ENCODE results near the gene REEP1.

The REEP1 gene

DNA sequence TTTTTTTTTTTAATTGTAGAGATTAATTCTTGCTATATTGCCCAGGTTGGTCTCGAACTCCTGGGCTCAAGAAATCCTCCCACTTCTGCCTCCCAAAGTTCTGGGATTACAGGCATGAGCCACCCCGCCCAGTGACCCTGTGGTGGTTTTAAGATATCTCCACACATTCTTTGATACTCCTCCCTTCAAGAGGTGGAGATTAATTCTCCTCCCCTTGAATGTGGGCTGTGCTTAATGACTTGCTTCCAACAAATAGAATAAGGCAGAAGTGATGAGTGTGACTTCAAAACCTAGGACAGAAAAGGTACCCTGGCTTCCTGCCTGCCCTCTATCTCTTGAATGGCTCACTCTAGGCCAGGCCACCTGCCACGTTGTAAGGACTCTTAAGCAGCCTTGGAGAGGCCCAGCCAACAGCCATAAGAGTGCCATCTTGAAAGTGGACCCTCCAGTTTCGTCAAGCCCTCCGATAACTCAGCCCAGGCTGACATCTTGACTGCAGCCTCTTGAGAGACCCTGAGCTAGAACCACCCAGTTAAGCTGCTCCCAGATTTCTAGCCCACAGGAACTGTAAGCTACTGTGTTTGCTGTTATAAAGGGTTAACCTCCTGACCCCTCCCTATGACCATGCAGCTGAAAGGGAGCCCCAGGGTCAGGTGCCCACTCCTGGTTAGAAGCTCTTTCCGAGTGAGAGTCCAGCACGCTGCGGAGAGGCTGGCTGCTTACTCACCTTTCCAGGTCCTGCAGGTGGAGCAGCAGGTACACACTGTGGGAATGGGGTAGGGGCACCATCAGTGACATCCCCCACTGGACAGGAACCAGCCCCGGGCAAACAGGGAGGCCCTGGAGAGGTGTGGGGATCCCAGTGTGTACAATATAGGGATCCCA, 110.5 kb downstream of the REEP1 start:
- H3K36me3 ChIP-seq (ENCODE audit: insufficient read depth, low read length): no peaks in the 10 kb centered on the region
- no peak overlapping the region for H3K4me3 ChIP-seq (ENCODE audit: low read length)
- H3K9me3 ChIP-seq (replicated peaks; ENCODE audit: low read length): no peaks in the 10 kb centered on the region
- no peak overlapping the region for H3K9ac ChIP-seq (ENCODE audit: low read depth, low read length)
- peaks cover 22% of the 10 kb centered on the region for H3K27me3 ChIP-seq (ENCODE audit: control insufficient read depth, insufficient read depth, low read length)
- H3K4me2 ChIP-seq (ENCODE audit: low read length): no peak overlapping the region
- H3K4me1 ChIP-seq (ENCODE audit: control insufficient read depth, insufficient read depth, low read length): peaks cover 22% of the 10 kb centered on the region

DNA sequence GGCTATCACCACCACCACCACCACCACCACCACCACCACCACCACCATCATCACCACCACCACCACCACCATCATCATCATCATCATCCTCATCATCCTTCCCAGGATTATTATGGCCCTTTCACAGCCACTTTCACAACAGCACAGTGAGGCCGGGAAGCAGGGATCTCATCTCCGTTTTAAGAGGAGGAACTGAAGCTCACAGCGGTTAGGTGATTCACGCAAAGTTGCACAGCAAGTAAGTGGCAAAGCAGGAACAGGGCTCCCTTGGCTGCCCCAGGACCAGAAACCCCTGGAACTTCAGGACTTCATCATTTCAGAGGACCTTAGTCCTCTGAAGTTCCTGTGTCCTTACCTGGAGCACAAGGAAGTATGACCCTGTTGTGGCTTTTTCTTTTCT, 111.4 kb downstream of the REEP1 start:
- H3K9ac ChIP-seq (ENCODE audit: low read depth, low read length): no peak overlapping the region
- peaks cover 22% of the 10 kb centered on the region for H3K4me1 ChIP-seq (ENCODE audit: control insufficient read depth, insufficient read depth, low read length)
- H3K9me3 ChIP-seq (replicated peaks; ENCODE audit: low read length): no peaks in the 10 kb centered on the region
- H3K4me3 ChIP-seq (ENCODE audit: low read length): no peak overlapping the region
- peaks cover 19% of the 10 kb centered on the region for H3K27me3 ChIP-seq (ENCODE audit: control insufficient read depth, insufficient read depth, low read length)
- H3K36me3 ChIP-seq (ENCODE audit: insufficient read depth, low read length): no peaks in the 10 kb centered on the region
- no peak overlapping the region for H3K4me2 ChIP-seq (ENCODE audit: low read length)

DNA sequence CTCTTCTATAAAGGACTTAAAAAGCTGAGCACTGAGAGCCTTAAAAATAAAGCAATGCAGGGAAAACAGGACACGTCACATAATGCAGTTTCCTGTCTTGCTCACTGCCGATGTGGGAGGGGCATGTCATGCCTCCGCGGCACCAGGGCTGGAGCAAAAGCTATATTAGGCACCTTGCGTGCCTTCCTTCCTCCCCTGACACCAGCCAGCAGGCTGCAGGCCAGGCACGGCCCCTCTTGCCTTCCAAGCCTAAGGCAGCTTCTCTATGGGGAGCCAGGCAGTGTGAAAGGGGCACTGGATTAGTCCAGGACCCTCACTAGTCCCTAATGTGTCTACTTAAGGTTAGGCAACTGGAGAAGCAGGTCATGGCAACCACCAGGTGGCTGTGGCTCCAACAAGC, 111.8 kb downstream of the REEP1 start:
- Histone ChIP-seq H3K4me1 (ENCODE audit: control insufficient read depth, insufficient read depth, low read length) (peaks cover 22% of the 10 kb centered on the region), H3K4me2 (ENCODE audit: low read length) (peak overlapping the region; percentile 59)

DNA sequence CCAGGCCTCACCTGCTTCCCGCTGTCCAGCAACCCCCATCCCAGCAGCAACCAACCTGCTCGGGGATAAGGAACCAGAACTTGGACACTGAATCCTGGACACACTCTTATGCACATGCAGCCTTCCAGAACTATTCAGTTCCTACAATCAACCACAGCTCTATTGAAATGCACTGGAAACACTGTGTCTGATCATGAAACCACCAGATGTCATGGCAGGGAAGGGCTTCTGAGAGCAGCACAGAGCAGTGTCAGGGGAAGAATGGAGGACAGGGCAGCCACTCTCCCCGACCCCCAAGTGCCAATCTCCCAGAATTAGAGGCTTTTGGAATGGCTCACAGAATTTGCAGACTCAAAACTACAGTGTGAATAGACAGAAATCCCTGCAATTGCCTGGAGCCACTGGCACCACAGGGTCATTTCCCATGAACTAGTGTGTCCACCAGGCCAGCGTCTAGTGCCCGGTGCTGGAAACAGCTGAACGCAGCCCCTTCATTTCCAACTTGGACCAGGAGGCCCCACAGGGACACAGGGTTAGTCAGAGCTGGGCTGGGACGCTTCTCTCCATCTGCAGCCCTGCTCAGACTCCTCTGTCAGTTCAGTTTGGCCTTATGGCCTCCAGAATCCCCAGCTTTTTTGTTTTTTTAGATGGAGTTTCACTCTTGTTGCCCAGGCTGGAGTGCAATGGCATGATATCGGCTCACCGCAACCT, 112.6 kb downstream of the REEP1 start:
- H3K4me1 ChIP-seq (ENCODE audit: control insufficient read depth, insufficient read depth, low read length): peaks cover 22% of the 10 kb centered on the region
- peaks cover 6% of the 10 kb centered on the region for H3K27me3 ChIP-seq (ENCODE audit: control insufficient read depth, insufficient read depth, low read length)
- no peak overlapping the region for H3K4me3 ChIP-seq (ENCODE audit: low read length)
- H3K4me2 ChIP-seq (ENCODE audit: low read length): peak overlapping the region; percentile 39
- no peaks in the 10 kb centered on the region for H3K36me3 ChIP-seq (ENCODE audit: insufficient read depth, low read length)
- no peaks in the 10 kb centered on the region for H3K9me3 ChIP-seq (replicated peaks; ENCODE audit: low read length)
- no peak overlapping the region for H3K9ac ChIP-seq (ENCODE audit: low read depth, low read length)

More for the DNA sequence above, 111.8 kb downstream of the REEP1 start:
- H3K9me3 ChIP-seq (replicated peaks; ENCODE audit: low read length): no peaks in the 10 kb centered on the region
- H3K4me3 ChIP-seq (ENCODE audit: low read length): no peak overlapping the region
- peaks cover 14% of the 10 kb centered on the region for H3K27me3 ChIP-seq (ENCODE audit: control insufficient read depth, insufficient read depth, low read length)
- H3K36me3 ChIP-seq (ENCODE audit: insufficient read depth, low read length): no peaks in the 10 kb centered on the region
- no peak overlapping the region for H3K9ac ChIP-seq (ENCODE audit: low read depth, low read length)

DNA sequence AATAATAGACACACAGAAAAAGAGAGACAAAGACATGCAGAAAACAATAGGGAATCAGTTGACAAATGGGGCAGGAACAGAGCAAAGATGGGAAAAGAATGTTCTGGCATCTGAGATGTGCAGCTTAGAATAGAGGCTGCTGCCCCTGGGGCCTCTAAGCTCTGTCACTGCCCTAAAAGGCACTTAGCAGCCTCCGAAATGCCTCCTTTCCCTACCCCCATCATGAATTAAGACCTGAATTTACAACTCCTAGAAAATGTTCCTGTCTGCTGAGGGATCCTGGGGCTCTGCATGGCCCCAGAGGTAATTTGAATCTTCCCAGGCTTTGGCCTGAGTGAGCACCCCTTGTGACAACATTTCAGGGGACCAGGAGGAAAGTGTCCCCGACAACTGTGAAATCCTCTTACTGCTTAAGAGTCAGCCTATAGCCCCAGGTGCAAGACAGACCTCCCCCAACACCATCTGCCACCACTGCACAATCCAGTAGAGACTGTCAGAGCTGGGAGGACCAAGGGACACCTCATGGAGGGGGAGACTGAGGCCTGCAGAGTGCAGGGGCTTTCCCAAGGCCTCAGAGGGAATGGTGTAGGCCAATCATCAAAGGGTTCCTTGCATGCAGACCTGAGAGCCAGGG, 113.4 kb downstream of the REEP1 start:
- Histone ChIP-seq H3K9ac (ENCODE audit: low read depth, low read length) (no peak overlapping the region), H3K9me3 (replicated peaks; ENCODE audit: low read length) (no peaks in the 10 kb centered on the region), H3K4me2 (ENCODE audit: low read length) (no peak overlapping the region), H3K27me3 (ENCODE audit: control insufficient read depth, insufficient read depth, low read length) (peaks cover 6% of the 10 kb centered on the region), H3K4me1 (ENCODE audit: control insufficient read depth, insufficient read depth, low read length) (peaks cover 22% of the 10 kb centered on the region), H3K4me3 (ENCODE audit: low read length) (no peak overlapping the region), H3K36me3 (ENCODE audit: insufficient read depth, low read length) (no peaks in the 10 kb centered on the region)

DNA sequence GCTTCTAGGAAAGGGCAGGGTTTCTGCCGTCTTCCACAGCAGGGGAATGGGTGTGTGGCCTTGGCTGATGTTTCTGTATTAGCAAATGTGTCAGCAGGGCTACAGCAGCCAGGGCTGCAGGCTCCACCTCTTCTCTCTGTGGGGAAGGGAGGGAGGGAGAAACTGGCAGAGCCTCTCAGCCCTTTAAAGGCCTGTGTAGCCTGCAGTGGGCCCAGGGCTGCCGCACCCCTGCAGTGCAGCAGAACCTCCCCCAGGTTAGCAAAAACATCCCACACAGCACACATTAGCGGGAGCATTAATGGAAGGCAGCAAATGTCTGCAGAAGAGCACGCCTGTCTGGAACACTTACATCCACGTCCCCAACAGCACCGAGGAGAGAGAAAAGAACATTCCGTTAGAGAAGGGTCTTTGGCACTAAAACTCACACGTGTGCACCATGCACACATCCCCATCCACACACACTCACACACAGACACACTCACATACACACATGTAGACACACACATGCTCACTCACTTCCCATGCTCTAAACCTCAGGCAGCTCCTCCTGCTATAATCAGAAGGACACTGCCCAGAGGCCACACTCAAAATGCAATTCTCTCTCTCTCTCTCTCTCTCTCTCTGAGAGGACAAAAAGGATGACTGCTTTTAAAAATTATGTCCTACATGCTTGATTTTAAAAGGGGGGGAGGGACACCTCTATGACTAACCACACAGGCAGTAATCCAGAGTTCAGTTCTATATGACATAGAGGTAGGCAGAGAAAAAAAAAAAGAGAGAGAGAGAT, 114.1 kb downstream of the REEP1 start:
- Histone ChIP-seq H3K4me2 (ENCODE audit: low read length) (peak overlapping the region; percentile 65), H3K36me3 (ENCODE audit: insufficient read depth, low read length) (no peaks in the 10 kb centered on the region), H3K27me3 (ENCODE audit: control insufficient read depth, insufficient read depth, low read length) (peaks cover 6% of the 10 kb centered on the region), H3K4me3 (ENCODE audit: low read length) (no peak overlapping the region), H3K9ac (ENCODE audit: low read depth, low read length) (no peak overlapping the region), H3K9me3 (replicated peaks; ENCODE audit: low read length) (no peaks in the 10 kb centered on the region), H3K4me1 (ENCODE audit: control insufficient read depth, insufficient read depth, low read length) (peaks cover 22% of the 10 kb centered on the region)

DNA sequence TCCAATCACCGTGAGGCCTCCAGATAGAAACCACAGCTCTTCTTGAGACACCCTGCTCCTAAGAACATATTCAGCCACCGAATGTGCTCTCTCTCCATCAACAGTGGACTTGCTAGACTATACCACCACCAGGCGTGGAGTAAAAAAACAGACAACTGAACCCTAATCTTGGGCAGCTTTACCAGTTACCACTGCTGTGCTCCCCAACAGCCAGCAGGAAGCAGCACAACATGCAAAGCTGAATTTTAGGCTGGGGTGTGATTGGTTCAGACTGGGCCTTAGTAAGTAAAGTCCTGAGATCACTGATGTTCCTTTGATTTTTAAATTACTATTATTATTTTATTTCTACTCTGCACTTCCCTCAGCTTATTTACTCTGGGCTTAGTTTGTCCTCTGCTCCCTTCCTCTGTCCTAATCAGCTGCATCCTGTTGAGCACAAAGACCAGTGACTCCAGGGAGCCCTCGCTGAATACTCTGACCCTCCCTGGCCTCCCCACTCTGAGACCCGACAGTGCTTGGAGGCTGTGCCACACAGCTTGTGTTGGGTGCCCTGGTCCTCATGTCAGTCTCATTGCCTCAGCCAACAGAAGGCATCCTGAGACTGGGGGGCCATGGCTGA, 116.3 kb downstream of the REEP1 start:
- H3K9ac ChIP-seq (ENCODE audit: low read depth, low read length): no peak overlapping the region
- no peaks in the 10 kb centered on the region for H3K27me3 ChIP-seq (ENCODE audit: control insufficient read depth, insufficient read depth, low read length)

DNA sequence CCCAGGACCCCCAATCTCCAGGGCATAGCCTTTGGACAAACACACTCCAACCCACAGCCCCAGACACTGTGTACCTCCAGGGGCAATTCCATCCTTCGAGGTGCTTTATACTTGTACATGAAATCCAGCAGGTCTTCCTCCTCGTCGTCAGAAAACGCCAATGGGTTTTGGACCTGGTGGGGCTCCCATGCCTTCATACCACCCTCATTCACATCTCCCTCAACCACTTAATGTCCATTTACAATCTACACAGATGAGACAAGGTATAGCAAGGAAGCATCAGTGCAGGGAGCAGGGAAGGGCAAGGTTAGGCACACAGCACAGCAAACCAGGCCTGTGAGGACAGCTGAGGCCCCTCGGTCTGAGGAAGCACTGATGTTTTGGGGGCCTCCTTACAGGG, 117.5 kb downstream of the REEP1 start:
- Histone ChIP-seq H3K9ac (ENCODE audit: low read depth, low read length) (no peak overlapping the region), H3K36me3 (ENCODE audit: insufficient read depth, low read length) (no peaks in the 10 kb centered on the region), H3K27me3 (ENCODE audit: control insufficient read depth, insufficient read depth, low read length) (no peaks in the 10 kb centered on the region), H3K9me3 (replicated peaks; ENCODE audit: low read length) (no peaks in the 10 kb centered on the region), H3K4me3 (ENCODE audit: low read length) (no peak overlapping the region), H3K4me2 (ENCODE audit: low read length) (no peak overlapping the region), H3K4me1 (ENCODE audit: control insufficient read depth, insufficient read depth, low read length) (peaks cover 24% of the 10 kb centered on the region)

More for the DNA sequence above, 116.3 kb downstream of the REEP1 start:
- H3K4me1 ChIP-seq (ENCODE audit: control insufficient read depth, insufficient read depth, low read length): peaks cover 30% of the 10 kb centered on the region
- no peaks in the 10 kb centered on the region for H3K9me3 ChIP-seq (replicated peaks; ENCODE audit: low read length)
- no peak overlapping the region for H3K4me3 ChIP-seq (ENCODE audit: low read length)
- H3K4me2 ChIP-seq (ENCODE audit: low read length): no peak overlapping the region
- H3K36me3 ChIP-seq (ENCODE audit: insufficient read depth, low read length): no peaks in the 10 kb centered on the region

DNA sequence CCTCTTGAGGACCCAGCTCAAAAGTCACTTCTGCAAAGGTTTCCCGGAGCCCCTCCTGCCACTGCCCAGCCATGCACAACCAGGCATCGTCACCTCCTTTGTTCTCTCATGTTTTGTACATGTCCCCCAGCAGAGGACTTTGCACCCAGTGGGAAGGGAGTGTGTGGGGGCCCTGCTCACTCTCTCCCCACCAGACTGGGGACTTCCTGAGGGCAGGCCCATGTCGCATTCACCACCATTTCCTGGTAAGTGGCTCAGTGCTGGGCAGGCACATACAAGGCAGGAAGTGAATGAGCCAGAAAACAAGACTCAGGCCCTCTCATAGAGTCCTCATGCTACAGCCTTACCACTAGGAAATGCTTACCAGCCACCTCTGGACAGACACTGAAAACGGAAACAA, 119.3 kb downstream of the REEP1 start:
- Histone ChIP-seq H3K9ac (ENCODE audit: low read depth, low read length) (no peak overlapping the region), H3K36me3 (ENCODE audit: insufficient read depth, low read length) (peaks cover 12% of the 10 kb centered on the region), H3K4me1 (ENCODE audit: control insufficient read depth, insufficient read depth, low read length) (peaks cover 13% of the 10 kb centered on the region)

DNA sequence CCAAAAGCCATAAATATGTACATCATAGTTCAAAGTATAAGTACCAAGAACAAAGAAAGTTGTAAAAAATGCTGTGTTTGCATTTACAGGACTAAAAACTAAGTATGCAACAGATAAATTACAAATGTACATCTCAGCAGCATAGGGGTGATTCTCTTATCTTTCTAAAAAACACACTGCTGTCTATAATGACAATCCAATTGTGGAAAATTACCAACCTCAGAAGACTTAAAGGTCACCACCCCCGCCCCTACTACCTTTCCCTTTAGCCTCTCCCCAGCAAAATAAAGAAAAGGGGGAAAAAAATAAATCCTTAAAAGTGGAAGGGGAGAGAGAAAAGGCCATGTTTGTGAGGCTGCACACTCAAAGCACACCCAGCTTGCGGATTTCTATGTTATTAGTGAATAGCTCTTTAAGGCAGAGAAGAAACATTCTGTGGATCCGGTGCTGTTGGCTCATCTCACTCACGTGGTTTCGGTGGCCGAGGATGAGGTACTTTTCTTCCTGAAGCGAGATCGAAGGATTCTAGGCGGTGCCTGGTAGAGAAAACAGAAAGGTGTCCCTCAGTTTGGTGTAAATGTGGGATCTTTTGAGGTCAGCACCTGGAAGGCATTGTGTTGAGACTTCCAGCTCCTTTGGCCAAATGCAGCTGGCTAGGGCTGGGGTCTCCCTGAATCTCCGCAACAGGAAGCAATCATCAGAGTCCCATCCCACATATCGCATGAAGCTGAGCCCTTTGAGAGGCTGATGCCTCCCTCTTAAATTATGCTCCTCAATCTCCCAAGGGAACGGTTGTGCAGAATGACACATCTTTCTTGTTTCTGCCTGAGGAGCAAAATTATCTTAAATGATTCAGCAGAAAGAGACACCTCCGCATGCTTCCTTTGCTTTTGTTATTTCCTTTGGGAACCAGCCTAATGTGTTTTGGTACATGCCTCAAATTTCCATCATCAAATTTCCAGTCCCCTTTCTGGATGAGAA, 120.6 kb downstream of the REEP1 start:
- H3K27me3 ChIP-seq (ENCODE audit: control insufficient read depth, insufficient read depth, low read length): no peaks in the 10 kb centered on the region
- peaks cover 8% of the 10 kb centered on the region for H3K4me1 ChIP-seq (ENCODE audit: control insufficient read depth, insufficient read depth, low read length)
- peaks cover 20% of the 10 kb centered on the region for H3K36me3 ChIP-seq (ENCODE audit: insufficient read depth, low read length)
- H3K9me3 ChIP-seq (replicated peaks; ENCODE audit: low read length): no peaks in the 10 kb centered on the region
- no peak overlapping the region for H3K4me3 ChIP-seq (ENCODE audit: low read length)
- no peak overlapping the region for H3K9ac ChIP-seq (ENCODE audit: low read depth, low read length)
- H3K4me2 ChIP-seq (ENCODE audit: low read length): peak overlapping the region; percentile 34

More for the DNA sequence above, 119.3 kb downstream of the REEP1 start:
- H3K9me3 ChIP-seq (replicated peaks; ENCODE audit: low read length): no peaks in the 10 kb centered on the region
- H3K4me3 ChIP-seq (ENCODE audit: low read length): no peak overlapping the region
- no peaks in the 10 kb centered on the region for H3K27me3 ChIP-seq (ENCODE audit: control insufficient read depth, insufficient read depth, low read length)
- no peak overlapping the region for H3K4me2 ChIP-seq (ENCODE audit: low read length)
